T-helper 1 cell treated with Interleukin-12 subunit alpha and Interleukin-12 subunit beta and Interleukin-4 antibody, amounts not matched to agents 30 μg/mL and 1 μg/mL, for 36 hours (primary cell): ENCODE data around the gene DNAJA3.

Experiments
- H3K27ac Mint-ChIP-seq: one replicate; pipeline ENCODE4 v1.8.0; 2021; ENCODE audit warnings: mild to moderate bottlenecking, mixed read lengths
- H3K27me3 Mint-ChIP-seq: one replicate; pipeline ENCODE4 v1.8.0; 2021; ENCODE audit warnings: low read depth, mixed read lengths
- H3K36me3 Mint-ChIP-seq: one replicate; pipeline ENCODE4 v1.8.0; 2021; ENCODE audit warnings: low read depth, mixed read lengths
- H3K4me1 Mint-ChIP-seq: one replicate; pipeline ENCODE4 v1.8.0; 2021; ENCODE audit warnings: low read depth, mixed read lengths
- H3K4me3 Mint-ChIP-seq: one replicate; pipeline ENCODE4 v1.8.0; 2021; ENCODE audit warnings: mild to moderate bottlenecking, moderate library complexity, mixed read lengths
- H3K9me3 Mint-ChIP-seq: one replicate; pipeline ENCODE4 v1.8.0; 2021; ENCODE audit warnings: mixed read lengths

DNAJA3 gene

GRCh38 chr16:4431023-4431422 is 5.4 kb downstream of the DNAJA3 start:
- no peak overlapping the region for H3K27ac Mint-ChIP-seq
- H3K36me3 Mint-ChIP-seq: peaks cover 36% of the 10 kb centered on the region
- no peak overlapping the region for H3K4me3 Mint-ChIP-seq
- no peaks in the 10 kb centered on the region for H3K9me3 Mint-ChIP-seq
- peaks cover 28% of the 10 kb centered on the region for H3K4me1 Mint-ChIP-seq
- no peaks in the 10 kb centered on the region for H3K27me3 Mint-ChIP-seq

- Mint-ChIP-seq H3K27ac (peak overlapping the region; percentile 20), H3K36me3 (peaks cover 33% of the 10 kb centered on the region), H3K4me1 (peaks cover 17% of the 10 kb centered on the region), H3K27me3 (no peaks in the 10 kb centered on the region), H3K4me3 (no peak overlapping the region), H3K9me3 (no peaks in the 10 kb centered on the region)
These were observed 7.6 kb downstream of the DNAJA3 start for GRCh38 chr16:4433228-4433627.

- Mint-ChIP-seq H3K9me3 (no peaks in the 10 kb centered on the region), H3K27ac (no peak overlapping the region), H3K4me1 (peaks cover 13% of the 10 kb centered on the region), H3K4me3 (no peak overlapping the region), H3K36me3 (peaks cover 32% of the 10 kb centered on the region), H3K27me3 (no peaks in the 10 kb centered on the region)
These were observed 8.5 kb downstream of the DNAJA3 start for GRCh38 chr16:4433914-4434787.

GRCh38 chr16:4435337-4436067 is 9.8 kb downstream of the DNAJA3 start:
- Mint-ChIP-seq H3K27ac (no peak overlapping the region), H3K36me3 (peaks cover 37% of the 10 kb centered on the region), H3K4me3 (no peak overlapping the region), H3K27me3 (no peaks in the 10 kb centered on the region), H3K4me1 (peaks cover 13% of the 10 kb centered on the region), H3K9me3 (no peaks in the 10 kb centered on the region)

GRCh38 chr16:4437366-4437765 is 11.7 kb downstream of the DNAJA3 start:
- H3K9me3 Mint-ChIP-seq: no peaks in the 10 kb centered on the region
- H3K36me3 Mint-ChIP-seq: peaks cover 48% of the 10 kb centered on the region
- H3K27ac Mint-ChIP-seq: no peak overlapping the region

GRCh38 chr16:4442371-4442770 is 16.7 kb downstream of the DNAJA3 start:
- Mint-ChIP-seq H3K36me3 (peaks cover 50% of the 10 kb centered on the region), H3K27me3 (no peaks in the 10 kb centered on the region), H3K27ac (no peak overlapping the region), H3K4me1 (no peaks in the 10 kb centered on the region), H3K4me3 (no peak overlapping the region), H3K9me3 (no peaks in the 10 kb centered on the region)

More at GRCh38 chr16:4437366-4437765, 11.7 kb downstream of the DNAJA3 start:
- Mint-ChIP-seq H3K4me3 (no peak overlapping the region), H3K4me1 (peaks cover 12% of the 10 kb centered on the region), H3K27me3 (no peaks in the 10 kb centered on the region)

- H3K27me3 Mint-ChIP-seq: no peaks in the 10 kb centered on the region
- H3K4me3 Mint-ChIP-seq: no peak overlapping the region
- H3K4me1 Mint-ChIP-seq: no peaks in the 10 kb centered on the region
- H3K9me3 Mint-ChIP-seq: no peaks in the 10 kb centered on the region
- peaks cover 51% of the 10 kb centered on the region for H3K36me3 Mint-ChIP-seq
- H3K27ac Mint-ChIP-seq: no peak overlapping the region
These were observed 17.6 kb downstream of the DNAJA3 start for GRCh38 chr16:4443271-4443670.

DNA sequence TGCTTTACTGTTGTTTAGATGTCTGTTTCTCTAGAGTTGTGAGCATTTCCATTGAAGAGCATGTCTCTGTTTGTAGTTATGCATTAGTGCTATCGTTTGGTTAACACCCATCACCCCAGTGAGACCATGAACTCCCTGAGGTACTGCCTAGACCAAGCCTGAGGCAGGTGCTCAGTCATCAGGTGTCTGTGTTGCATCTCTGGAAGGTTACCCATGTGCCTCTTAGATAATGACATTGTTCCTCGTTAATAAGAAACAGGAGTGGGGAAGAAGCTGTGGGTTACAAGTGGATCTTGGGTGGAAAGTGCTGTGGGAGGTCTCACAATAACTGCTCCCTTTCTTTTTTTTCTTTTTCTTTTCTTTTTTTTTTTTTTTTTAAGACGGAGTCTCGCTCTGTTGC is 18.3 kb downstream of the DNAJA3 start:
- H3K4me3 Mint-ChIP-seq: no peak overlapping the region

DNA sequence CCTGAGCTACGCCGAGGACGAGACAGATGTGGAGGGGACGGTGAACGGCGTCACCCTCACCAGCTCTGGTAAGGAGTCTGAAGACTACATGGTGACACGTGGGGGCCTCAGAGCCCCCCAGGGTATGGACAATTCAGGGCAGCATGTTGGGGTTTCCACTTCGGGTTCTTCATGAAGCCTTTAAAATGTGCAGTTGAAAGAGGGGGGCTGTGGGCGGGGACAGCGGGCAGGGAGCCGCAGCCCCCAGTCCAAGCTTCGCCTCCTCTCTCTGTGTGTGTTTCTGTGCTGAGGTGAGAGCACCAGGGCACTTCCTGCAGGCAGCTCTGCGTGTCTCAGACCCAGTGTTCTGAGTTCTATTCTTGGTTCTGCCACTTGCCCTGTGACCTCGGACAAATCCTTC is 24.8 kb downstream of the DNAJA3 start:
- no peak overlapping the region for H3K4me3 Mint-ChIP-seq
- H3K4me1 Mint-ChIP-seq: no peaks in the 10 kb centered on the region
- no peak overlapping the region for H3K27ac Mint-ChIP-seq
- H3K36me3 Mint-ChIP-seq: peaks cover 30% of the 10 kb centered on the region
- no peaks in the 10 kb centered on the region for H3K27me3 Mint-ChIP-seq
- no peaks in the 10 kb centered on the region for H3K9me3 Mint-ChIP-seq

More for the DNA sequence above, 18.3 kb downstream of the DNAJA3 start:
- Mint-ChIP-seq H3K36me3 (peaks cover 49% of the 10 kb centered on the region), H3K27ac (no peak overlapping the region), H3K9me3 (no peaks in the 10 kb centered on the region), H3K27me3 (no peaks in the 10 kb centered on the region), H3K4me1 (no peaks in the 10 kb centered on the region)

- H3K4me1 Mint-ChIP-seq: no peaks in the 10 kb centered on the region
- H3K27ac Mint-ChIP-seq: no peak overlapping the region
- H3K4me3 Mint-ChIP-seq: no peak overlapping the region
- peaks cover 33% of the 10 kb centered on the region for H3K36me3 Mint-ChIP-seq
- H3K27me3 Mint-ChIP-seq: no peaks in the 10 kb centered on the region
- H3K9me3 Mint-ChIP-seq: no peaks in the 10 kb centered on the region
These were observed 25.4 kb downstream of the DNAJA3 start for GRCh38 chr16:4450931-4451519.

- H3K27me3 Mint-ChIP-seq: no peaks in the 10 kb centered on the region
- no peaks in the 10 kb centered on the region for H3K9me3 Mint-ChIP-seq
- H3K4me3 Mint-ChIP-seq: no peak overlapping the region
- no peak overlapping the region for H3K27ac Mint-ChIP-seq
- peaks cover 1% of the 10 kb centered on the region for H3K4me1 Mint-ChIP-seq
- H3K36me3 Mint-ChIP-seq: peaks cover 28% of the 10 kb centered on the region
These were observed 27.0 kb downstream of the DNAJA3 start for GRCh38 chr16:4452674-4453073.

- H3K27ac Mint-ChIP-seq: no peak overlapping the region
- no peaks in the 10 kb centered on the region for H3K27me3 Mint-ChIP-seq
- H3K4me3 Mint-ChIP-seq: no peak overlapping the region
- peaks cover 7% of the 10 kb centered on the region for H3K4me1 Mint-ChIP-seq
- H3K36me3 Mint-ChIP-seq: peaks cover 31% of the 10 kb centered on the region
- no peaks in the 10 kb centered on the region for H3K9me3 Mint-ChIP-seq
These were observed 29.0 kb downstream of the DNAJA3 start for GRCh38 chr16:4454623-4455022.

- H3K4me3 Mint-ChIP-seq: no peak overlapping the region
- H3K9me3 Mint-ChIP-seq: no peaks in the 10 kb centered on the region
- no peaks in the 10 kb centered on the region for H3K27me3 Mint-ChIP-seq
- peaks cover 29% of the 10 kb centered on the region for H3K36me3 Mint-ChIP-seq
- H3K27ac Mint-ChIP-seq: no peak overlapping the region
- peaks cover 7% of the 10 kb centered on the region for H3K4me1 Mint-ChIP-seq
These were observed 29.4 kb downstream of the DNAJA3 start for GRCh38 chr16:4455081-4455480.

GRCh38 chr16:4455951-4456350 is 30.3 kb downstream of the DNAJA3 start:
- no peaks in the 10 kb centered on the region for H3K27me3 Mint-ChIP-seq
- H3K36me3 Mint-ChIP-seq: peaks cover 24% of the 10 kb centered on the region
- peaks cover 7% of the 10 kb centered on the region for H3K4me1 Mint-ChIP-seq
- no peaks in the 10 kb centered on the region for H3K9me3 Mint-ChIP-seq
- no peak overlapping the region for H3K4me3 Mint-ChIP-seq
- H3K27ac Mint-ChIP-seq: no peak overlapping the region

- Mint-ChIP-seq H3K27me3 (no peaks in the 10 kb centered on the region), H3K36me3 (peaks cover 20% of the 10 kb centered on the region), H3K4me3 (no peak overlapping the region), H3K4me1 (peaks cover 13% of the 10 kb centered on the region), H3K27ac (peak overlapping the region; percentile 49), H3K9me3 (no peaks in the 10 kb centered on the region)
These were observed 35.2 kb downstream of the DNAJA3 start for GRCh38 chr16:4460936-4461249.
